ENCODE data around the gene IER5L.
"Not testable (repeated sequence)": the region's sequence is repeated elsewhere in the genome, so short reads cannot be mapped to it uniquely, and the experiment has no call there.

Gene IER5L

GRCh38 chr9:129189971-129190370 is 11.9 kb upstream of the IER5L start:
- 95% methylated on average over 7 of the region's 8 CpGs for WGBS (ENCODE audit: insufficient coverage)
- DNase-seq; H3K4me3 ChIP-seq (ENCODE audit: control insufficient read depth in 1 of 7, extremely low read depth in 1 of 7, insufficient read depth in 4 of 7, low read depth in 2 of 7, low read length in 6 of 7); H3K36me3 ChIP-seq (ENCODE audit: control insufficient read depth in 4 of 4, insufficient read depth in 4 of 4, low read length in 3 of 4); H3K27ac ChIP-seq (ENCODE audit: insufficient read depth in 1 of 2, low read depth in 1 of 2, low read length in 2 of 2, poor library complexity in 1 of 2, severe bottlenecking in 2 of 2); H3K9me3 ChIP-seq (ENCODE audit: control extremely low read depth in 1 of 5, control insufficient read depth in 4 of 5, insufficient read depth in 2 of 5, low read depth in 1 of 5, low read length in 4 of 5); H3K4me1 ChIP-seq (ENCODE audit: control extremely low read depth in 1 of 4, control insufficient read depth in 4 of 4, insufficient read depth in 4 of 4, low read length in 3 of 4); H3K27me3 ChIP-seq (replicated peaks in 2 of 5; ENCODE audit: control insufficient read depth in 4 of 5, insufficient read depth in 5 of 5, low read length in 4 of 5): not testable (repeated sequence)
- CTCF ChIA-PET, result interaction anchor here (1.6 kb wide), 1 partner anchor 12 kb away, joined by 4 read pairs; the partner anchor contains the start of gene IER5L
- POLR2A ChIA-PET, result interaction anchor here (1.0 kb wide), 1 partner anchor 12 kb away, joined by 3 read pairs; the partner anchor contains the start of gene IER5L

DNA sequence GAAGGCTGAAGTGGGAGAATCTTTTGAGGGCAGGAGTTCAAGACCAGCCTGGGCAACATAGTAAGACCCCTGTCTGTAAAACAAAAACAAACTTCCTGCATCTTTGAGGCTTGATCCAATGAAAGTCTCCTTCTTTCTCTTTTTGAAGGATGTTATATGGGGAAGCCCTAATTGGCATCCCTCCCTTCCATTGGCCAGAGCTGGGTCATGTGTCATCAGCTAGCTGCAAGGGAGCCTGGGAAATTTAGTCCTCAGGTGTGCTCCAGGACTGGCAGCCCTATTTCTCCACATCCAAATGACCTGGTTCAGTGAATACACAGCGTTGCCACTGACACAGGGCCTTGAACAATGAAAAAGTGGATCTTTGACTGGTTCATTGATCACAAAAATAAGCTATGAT is 9.0 kb upstream of the IER5L start:
- H3K9me3 ChIP-seq (ENCODE audit: control extremely low read depth in 1 of 5, control insufficient read depth in 4 of 5, insufficient read depth in 2 of 5, low read depth in 1 of 5, low read length in 4 of 5), result peaks cover 0 to 4% (median 0%) of the 10 kb centered on the region in 5 experiments
- H3K36me3 ChIP-seq (ENCODE audit: control insufficient read depth in 4 of 4, insufficient read depth in 4 of 4, low read length in 3 of 4), result no peaks in the 10 kb centered on the region
- H3K27me3 ChIP-seq (replicated peaks in 2 of 5; ENCODE audit: control insufficient read depth in 4 of 5, insufficient read depth in 5 of 5, low read length in 4 of 5), result no peaks in the 10 kb centered on the region
- CTCF ChIA-PET, result interaction anchor here (0.6 to 0.9 kb wide), 3 partner anchors 9 to 60 kb away, joined by 3 to 4 read pairs (median 3); partner anchors contain the start of gene IER5L
- no peak overlapping the region for H3K27ac ChIP-seq (ENCODE audit: insufficient read depth in 1 of 2, low read depth in 1 of 2, low read length in 2 of 2, poor library complexity in 1 of 2, severe bottlenecking in 2 of 2)
- POLR2A ChIA-PET, result interaction anchor here (0.7 kb wide), 1 partner anchor 9 kb away, joined by 8 read pairs; the partner anchor contains the start of gene IER5L
- no peaks in the 10 kb centered on the region for H3K4me1 ChIP-seq (ENCODE audit: control extremely low read depth in 1 of 4, control insufficient read depth in 4 of 4, insufficient read depth in 4 of 4, low read length in 3 of 4)
- no peak for DNase-seq
- no peak overlapping the region for H3K4me3 ChIP-seq (ENCODE audit: control insufficient read depth in 1 of 7, extremely low read depth in 1 of 7, insufficient read depth in 4 of 7, low read depth in 2 of 7, low read length in 6 of 7)
- 83% methylated on average over 1 of the region's 1 CpG for WGBS (ENCODE audit: insufficient coverage)

DNA sequence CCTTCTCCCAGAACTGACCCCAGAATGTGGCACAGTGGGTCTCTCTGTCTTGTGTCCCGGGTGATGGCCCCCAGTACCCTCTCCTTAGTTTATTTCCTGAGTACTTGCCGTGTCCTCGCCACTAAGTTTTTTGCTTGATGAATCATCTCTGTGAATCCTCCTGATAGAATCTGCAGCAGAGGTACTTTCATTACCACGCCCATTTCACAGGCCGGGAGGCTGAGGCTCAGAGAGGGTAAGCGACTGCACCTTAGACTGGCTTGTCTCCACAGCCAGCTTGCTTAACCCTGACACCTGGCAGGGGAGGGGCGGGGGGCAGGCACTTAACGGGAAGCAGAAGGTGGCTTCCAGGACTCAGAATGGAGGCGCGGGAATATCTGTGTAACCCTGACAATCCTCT is 7.9 kb upstream of the IER5L start:
- POLR2A ChIA-PET, result no interaction called here
- Histone ChIP-seq H3K9me3 (ENCODE audit: control extremely low read depth in 1 of 5, control insufficient read depth in 4 of 5, insufficient read depth in 2 of 5, low read depth in 1 of 5, low read length in 4 of 5) (peaks cover 0 to 4% (median 0%) of the 10 kb centered on the region in 5 experiments), H3K27me3 (replicated peaks in 2 of 5; ENCODE audit: control insufficient read depth in 4 of 5, insufficient read depth in 5 of 5, low read length in 4 of 5) (no peaks in the 10 kb centered on the region), H3K27ac (ENCODE audit: insufficient read depth in 1 of 2, low read depth in 1 of 2, low read length in 2 of 2, poor library complexity in 1 of 2, severe bottlenecking in 2 of 2) (no peak overlapping the region), H3K4me1 (ENCODE audit: control extremely low read depth in 1 of 4, control insufficient read depth in 4 of 4, insufficient read depth in 4 of 4, low read length in 3 of 4) (no peaks in the 10 kb centered on the region), H3K4me3 (ENCODE audit: control insufficient read depth in 1 of 7, extremely low read depth in 1 of 7, insufficient read depth in 4 of 7, low read depth in 2 of 7, low read length in 6 of 7) (no peak overlapping the region), H3K36me3 (ENCODE audit: control insufficient read depth in 4 of 4, insufficient read depth in 4 of 4, low read length in 3 of 4) (no peaks in the 10 kb centered on the region)
- CTCF ChIA-PET, result interaction anchor here (0.8 to 1.2 kb wide), 2 partner anchors 47 to 150 kb away, joined by 3 to 5 read pairs; no protein-coding TSS in a partner anchor
- no peak for DNase-seq
- 94% methylated on average over 5 of the region's 10 CpGs for WGBS (ENCODE audit: insufficient coverage)

DNA sequence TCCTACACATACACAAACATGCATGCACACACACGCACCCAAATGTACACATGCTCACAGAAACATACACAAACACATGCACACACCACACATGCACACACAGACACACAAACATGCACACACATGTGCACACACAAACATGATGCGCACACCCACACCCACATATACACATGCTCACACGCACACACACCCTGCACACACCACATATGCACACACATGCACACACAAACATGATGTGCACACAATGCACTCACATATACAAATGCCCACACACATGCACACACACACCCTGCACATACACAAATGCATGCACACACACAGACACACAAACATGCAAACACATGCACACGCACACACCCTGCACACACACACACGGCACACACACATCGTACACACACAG is 7.3 kb upstream of the IER5L start:
- Histone ChIP-seq H3K27ac (ENCODE audit: insufficient read depth in 1 of 2, low read depth in 1 of 2, low read length in 2 of 2, poor library complexity in 1 of 2, severe bottlenecking in 2 of 2) (no peak overlapping the region), H3K4me3 (ENCODE audit: control insufficient read depth in 1 of 7, extremely low read depth in 1 of 7, insufficient read depth in 4 of 7, low read depth in 2 of 7, low read length in 6 of 7) (no peak overlapping the region), H3K4me1 (ENCODE audit: control extremely low read depth in 1 of 4, control insufficient read depth in 4 of 4, insufficient read depth in 4 of 4, low read length in 3 of 4) (no peaks in the 10 kb centered on the region), H3K36me3 (ENCODE audit: control insufficient read depth in 4 of 4, insufficient read depth in 4 of 4, low read length in 3 of 4) (no peaks in the 10 kb centered on the region), H3K27me3 (replicated peaks in 2 of 5; ENCODE audit: control insufficient read depth in 4 of 5, insufficient read depth in 5 of 5, low read length in 4 of 5) (peaks cover 0 to 2% (median 0%) of the 10 kb centered on the region in 5 experiments), H3K9me3 (ENCODE audit: control extremely low read depth in 1 of 5, control insufficient read depth in 4 of 5, insufficient read depth in 2 of 5, low read depth in 1 of 5, low read length in 4 of 5) (peaks cover 0 to 4% (median 0%) of the 10 kb centered on the region in 5 experiments)
- POLR2A ChIA-PET, result no interaction called here
- 100% methylated on average over 3 of the region's 6 CpGs for WGBS (ENCODE audit: insufficient coverage)
- peak in 1 of 3 donors; percentile 10 for DNase-seq
- CTCF ChIA-PET, result interaction anchor here (0.8 kb wide), 1 partner anchor 47 kb away, joined by 5 read pairs; no protein-coding TSS in a partner anchor

DNA sequence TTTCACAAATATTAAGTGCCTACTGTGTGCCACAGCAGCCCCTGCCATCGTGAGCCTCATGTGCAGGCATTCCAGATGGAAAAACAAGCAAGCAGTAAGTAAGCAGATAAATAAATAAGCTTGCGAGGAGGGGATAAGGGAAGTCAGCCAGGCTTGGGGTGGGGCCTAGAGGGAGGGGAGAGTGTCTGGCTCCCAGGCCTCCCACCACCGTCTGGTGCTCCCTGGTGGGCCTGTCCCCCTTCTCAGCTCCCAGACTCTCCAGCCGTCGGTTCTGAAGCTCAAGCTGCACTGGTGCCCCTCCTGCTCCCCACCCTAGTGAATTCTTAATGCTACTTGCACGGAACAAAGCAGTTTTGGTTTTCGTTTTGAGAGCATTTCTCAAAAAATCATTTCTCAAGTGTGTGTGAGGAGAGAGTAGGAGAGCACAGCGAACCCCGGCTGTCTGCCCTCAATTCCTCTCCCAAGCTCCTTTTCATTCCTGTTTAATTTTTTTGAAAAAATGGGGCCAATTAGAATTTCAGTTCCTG is 6.6 kb upstream of the IER5L start:
- POLR2A ChIA-PET, result interaction anchor here (0.6 kb wide), 1 partner anchor 61 kb away, joined by 3 read pairs; no protein-coding TSS in a partner anchor
- Histone ChIP-seq H3K27ac (ENCODE audit: insufficient read depth in 1 of 2, low read depth in 1 of 2, low read length in 2 of 2, poor library complexity in 1 of 2, severe bottlenecking in 2 of 2) (no peak overlapping the region), H3K4me3 (ENCODE audit: control insufficient read depth in 1 of 7, extremely low read depth in 1 of 7, insufficient read depth in 4 of 7, low read depth in 2 of 7, low read length in 6 of 7) (no peak overlapping the region), H3K4me1 (ENCODE audit: control extremely low read depth in 1 of 4, control insufficient read depth in 4 of 4, insufficient read depth in 4 of 4, low read length in 3 of 4) (no peaks in the 10 kb centered on the region), H3K27me3 (replicated peaks in 2 of 5; ENCODE audit: control insufficient read depth in 4 of 5, insufficient read depth in 5 of 5, low read length in 4 of 5) (peaks cover 0 to 2% (median 0%) of the 10 kb centered on the region in 5 experiments), H3K9me3 (ENCODE audit: control extremely low read depth in 1 of 5, control insufficient read depth in 4 of 5, insufficient read depth in 2 of 5, low read depth in 1 of 5, low read length in 4 of 5) (peaks cover 0 to 4% (median 0%) of the 10 kb centered on the region in 5 experiments), H3K36me3 (ENCODE audit: control insufficient read depth in 4 of 4, insufficient read depth in 4 of 4, low read length in 3 of 4) (no peaks in the 10 kb centered on the region)
- WGBS (ENCODE audit: insufficient coverage), result 79% methylated on average over 4 of the region's 9 CpGs
- DNase-seq, result no peak
- CTCF ChIA-PET, result interaction anchor here (0.7 to 1.9 kb wide), 3 partner anchors 11 to 54 kb away, joined by 3 to 14 read pairs (median 6); no protein-coding TSS in a partner anchor

- Histone ChIP-seq H3K36me3 (ENCODE audit: control insufficient read depth in 4 of 4, insufficient read depth in 4 of 4, low read length in 3 of 4) (no peaks in the 10 kb centered on the region), H3K4me3 (ENCODE audit: control insufficient read depth in 1 of 7, extremely low read depth in 1 of 7, insufficient read depth in 4 of 7, low read depth in 2 of 7, low read length in 6 of 7) (no peak overlapping the region), H3K4me1 (ENCODE audit: control extremely low read depth in 1 of 4, control insufficient read depth in 4 of 4, insufficient read depth in 4 of 4, low read length in 3 of 4) (no peaks in the 10 kb centered on the region), H3K27me3 (replicated peaks in 2 of 5; ENCODE audit: control insufficient read depth in 4 of 5, insufficient read depth in 5 of 5, low read length in 4 of 5) (peaks cover 0 to 2% (median 0%) of the 10 kb centered on the region in 5 experiments), H3K27ac (ENCODE audit: insufficient read depth in 1 of 2, low read depth in 1 of 2, low read length in 2 of 2, poor library complexity in 1 of 2, severe bottlenecking in 2 of 2) (no peak overlapping the region), H3K9me3 (ENCODE audit: control extremely low read depth in 1 of 5, control insufficient read depth in 4 of 5, insufficient read depth in 2 of 5, low read depth in 1 of 5, low read length in 4 of 5) (peaks cover 0 to 4% (median 0%) of the 10 kb centered on the region in 5 experiments)
- CTCF ChIA-PET, result interaction anchor here (0.7 to 1.9 kb wide), 3 partner anchors 9 to 53 kb away, joined by 3 to 14 read pairs (median 6); no protein-coding TSS in a partner anchor
- 96% methylated on average over 5 of the region's 7 CpGs for WGBS (ENCODE audit: insufficient coverage)
- POLR2A ChIA-PET, result interaction anchor here (0.6 to 1.1 kb wide), 2 partner anchors 31 to 61 kb away, joined by 3 to 6 read pairs; no protein-coding TSS in a partner anchor
- DNase-seq, result no peak
Measured at GRCh38 chr9:129184219-129184524, 6.1 kb upstream of the IER5L start.

Data from common myeloid progenitor, CD34-positive (primary cell).